ENCODE results near the gene CA11.
"Not testable (repeated sequence)": the region's sequence is repeated elsewhere in the genome, so short reads cannot be mapped to it uniquely, and the experiment has no call there.

Gene CA11

GRCh38 chr19:48641850-48642249, 4.1 kb downstream of the CA11 start:
- no peak for DNase-seq (ENCODE audit: low spot score)

GRCh38 chr19:48639483-48640375, 6.3 kb downstream of the CA11 start:
- DNase-seq (ENCODE audit: low spot score), result no peak

- peak; percentile 5 for DNase-seq (ENCODE audit: low spot score)
Observed at GRCh38 chr19:48638831-48639381, 7.1 kb downstream of the CA11 start.

GRCh38 chr19:48637948-48638830, 7.8 kb downstream of the CA11 start:
- DNase-seq (ENCODE audit: low spot score), result peak; percentile 94

- peak; percentile 97 for DNase-seq (ENCODE audit: low spot score)
Observed at GRCh38 chr19:48637449-48637947, 8.5 kb downstream of the CA11 start.

- peak; percentile 58 for DNase-seq (ENCODE audit: low spot score)
Observed at GRCh38 chr19:48636859-48637448, 9.0 kb downstream of the CA11 start, which contains the start of gene DBP. DBP (minus strand) TSS chr19:48637379; CDS start chr19:48636994, 385 bp downstream.

GRCh38 chr19:48635966-48636858, 9.8 kb downstream of the CA11 start:
- peak; percentile 23 for DNase-seq (ENCODE audit: low spot score)

GRCh38 chr19:48635263-48635965, 10.6 kb downstream of the CA11 start:
- DNase-seq (ENCODE audit: low spot score), result peak; percentile 73

- peak; percentile 91 for DNase-seq (ENCODE audit: low spot score)
Observed at GRCh38 chr19:48634424-48635262, 11.3 kb downstream of the CA11 start.

- no peak for DNase-seq (ENCODE audit: low spot score)
Observed at GRCh38 chr19:48634036-48634342, 12.0 kb downstream of the CA11 start.

- DNase-seq (ENCODE audit: low spot score), result no peak
Observed at GRCh38 chr19:48633148-48634035, 12.6 kb downstream of the CA11 start.

GRCh38 chr19:48632692-48633147, 13.3 kb downstream of the CA11 start:
- DNase-seq (ENCODE audit: low spot score), result no peak

GRCh38 chr19:48632286-48632685, 13.7 kb downstream of the CA11 start:
- not testable (repeated sequence) for DNase-seq (ENCODE audit: low spot score)

- DNase-seq (ENCODE audit: low spot score), result no peak
Observed at GRCh38 chr19:48631225-48631624, 14.8 kb downstream of the CA11 start.

- no peak for DNase-seq (ENCODE audit: low spot score)
Observed at GRCh38 chr19:48630296-48631063, 15.5 kb downstream of the CA11 start.

GRCh38 chr19:48629599-48630295, 16.2 kb downstream of the CA11 start:
- DNase-seq (ENCODE audit: low spot score), result no peak

- no peak for DNase-seq (ENCODE audit: low spot score)
Observed at GRCh38 chr19:48629297-48629598, 16.7 kb downstream of the CA11 start.

All from AG08396 (cell line).